Breast epithelium (tissue), 3 donors: ENCODE data around the gene UBTD1.

ENCODE experiments used
- CTCF ChIP-seq, 3 donors: fragments of 450-650 bp; IDR thresholded peaks; one replicate each; pipeline ENCODE4 v1.5.1; 2016 to 2017; ENCODE audit warnings: antibody characterized with exemption in 3 of 3, mild to moderate bottlenecking in 3 of 3, moderate library complexity in 3 of 3
- POLR2A ChIP-seq: fragments of 450-650 bp; IDR thresholded peaks from one replicate; pipeline ENCODE4 v1.6.1; 2016; ENCODE audit warnings: antibody characterized with exemption, mild to moderate bottlenecking, moderate library complexity

GRCh38 chr10:97525683-97526110 is 27.0 kb downstream of the UBTD1 start:
- TF ChIP-seq CTCF (IDR thresholded peaks at IDR 0.05) = no peak
- TF ChIP-seq POLR2A = no peak
